CD14-positive monocyte (primary cell): ENCODE measurements around the gene LGALS3. TPM values are rescaled to one million over a fixed set of nuclear protein-coding genes. Genes with fewer than 3 reads are reported as not detected.

Experiments
- DNase-seq, 3 donors: peaks; one replicate each; pipeline ENCODE4 v3.0.0-alpha.2; 2011 to 2022
- H2AFZ ChIP-seq: 2 replicates; pipeline ENCODE4 v1.6.0; 2012; ENCODE audit warnings: mild to moderate bottlenecking, low read depth, low read length, inconsistent platforms; ENCODE audit not compliant: insufficient read depth, poor library complexity, severe bottlenecking
- H3K27ac ChIP-seq, 2 donors: 1 replicate in 1 of 2; 2 replicates in 1 of 2; pipeline ENCODE4 v1.5.1; 2012 to 2013; ENCODE audit warnings: low read length in 2 of 2, control low read depth in 1 of 2, inconsistent platforms in 1 of 2, low read depth in 1 of 2, mild to moderate bottlenecking in 1 of 2
- H3K27me3 ChIP-seq, 2 donors: one replicate each; pipeline versions ENCODE4 v1.6.0 to v1.6.1; 2011 to 2013; ENCODE audit warnings: low read length in 2 of 2; ENCODE audit not compliant: control insufficient read depth in 2 of 2, insufficient read depth in 2 of 2
- H3K36me3 ChIP-seq, 2 donors: replicated peaks in 1 of 2; 1 replicate in 1 of 2; 2 replicates in 1 of 2; pipeline versions ENCODE4 v1.5.1 to v1.6.1; 2012 to 2013; ENCODE audit warnings: low read length in 2 of 2, control low read depth in 1 of 2, inconsistent platforms in 1 of 2, mild to moderate bottlenecking in 1 of 2; ENCODE audit not compliant: insufficient read depth in 2 of 2, control insufficient read depth in 1 of 2
- H3K4me1 ChIP-seq, 2 donors: 1 replicate in 1 of 2; 2 replicates in 1 of 2; pipeline versions ENCODE4 v1.5.1 to v1.6.1; 2012 to 2013; ENCODE audit warnings: low read length in 2 of 2, control low read depth in 1 of 2, inconsistent platforms in 1 of 2, mild to moderate bottlenecking in 1 of 2, moderate library complexity in 1 of 2; ENCODE audit not compliant: insufficient read depth in 2 of 2, control insufficient read depth in 1 of 2
- H3K4me2 ChIP-seq: replicated peaks from 2 replicates; pipeline ENCODE3; 2012; ENCODE audit warnings: low read length, moderate library complexity, mild to moderate bottlenecking; ENCODE audit not compliant: poor library complexity, severe bottlenecking; ENCODE audit errors: extremely low read depth
- H3K4me3 ChIP-seq, 3 experiments: fragments of 200-600 bp in 1 of 3; sonication (generic) in 1 of 3; replicated peaks in 1 of 3; 1 replicate in 2 of 3; 2 replicates in 1 of 3; pipeline ENCODE4 v1.5.1; 2011 to 2013; ENCODE audit warnings: low read length in 3 of 3, mild to moderate bottlenecking in 3 of 3, control low read depth in 2 of 3, low read depth in 2 of 3, inconsistent platforms in 1 of 3, moderate library complexity in 1 of 3
- H3K79me2 ChIP-seq: 2 replicates; pipeline ENCODE4 v1.6.0; 2012; ENCODE audit warnings: mild to moderate bottlenecking, control low read depth, inconsistent platforms, low read length, moderate library complexity; ENCODE audit not compliant: insufficient read depth
- H3K9ac ChIP-seq: 2 replicates; pipeline ENCODE4 v1.6.0; 2017; ENCODE audit warnings: low read length, mild to moderate bottlenecking; ENCODE audit not compliant: insufficient read depth, poor library complexity, severe bottlenecking
- H3K9me3 ChIP-seq, 2 donors: replicated peaks in 1 of 2; 1 replicate in 1 of 2; 2 replicates in 1 of 2; pipeline versions ENCODE4 v1.5.1 to v1.6.1; 2012 to 2013; ENCODE audit warnings: low read length in 2 of 2, control low read depth in 1 of 2; ENCODE audit not compliant: control insufficient read depth in 1 of 2, insufficient read depth in 1 of 2
- H4K20me1 ChIP-seq: 2 replicates; pipeline ENCODE4 v1.6.0; 2012; ENCODE audit warnings: mild to moderate bottlenecking, low read length, control low read depth, moderate library complexity; ENCODE audit not compliant: insufficient read depth
- H3K27ac Mint-ChIP-seq, 7 donors: one replicate each; pipeline ENCODE4 v1.8.0; 2020; ENCODE audit warnings: mild to moderate bottlenecking in 7 of 7, mixed read lengths in 7 of 7, moderate library complexity in 6 of 7, inconsistent platforms in 2 of 7
- H3K27me3 Mint-ChIP-seq, 3 donors: one replicate each; pipeline ENCODE4 v1.8.0; 2021 to 2022; ENCODE audit warnings: low read depth in 3 of 3, mild to moderate bottlenecking in 3 of 3, mixed read lengths in 3 of 3, moderate library complexity in 3 of 3, inconsistent platforms in 1 of 3
- H3K36me3 Mint-ChIP-seq, 2 donors: one replicate each; pipeline ENCODE4 v1.8.0; 2020; ENCODE audit warnings: mixed read lengths in 2 of 2, inconsistent platforms in 1 of 2, mild to moderate bottlenecking in 1 of 2
- H3K4me1 Mint-ChIP-seq: one replicate; pipeline ENCODE4 v1.8.0; 2020; ENCODE audit warnings: mild to moderate bottlenecking, mixed read lengths
- H3K4me3 Mint-ChIP-seq, 2 donors: one replicate each; pipeline ENCODE4 v1.8.0; 2020; ENCODE audit warnings: mild to moderate bottlenecking in 2 of 2, mixed read lengths in 2 of 2, moderate library complexity in 1 of 2
- H3K9me3 Mint-ChIP-seq, 7 donors: one replicate each; pipeline ENCODE4 v1.8.0; 2020 to 2022; ENCODE audit warnings: mixed read lengths in 7 of 7, mild to moderate bottlenecking in 6 of 7, moderate library complexity in 6 of 7, inconsistent platforms in 2 of 7
- WGBS: methylation state at CpG from one replicate; pipeline ENCODE4 v1.1.5; 2013; ENCODE audit warnings: missing lambda C conversion rate; ENCODE audit not compliant: insufficient coverage; 5-methylcytosine and 5-hydroxymethylcytosine counted together
- intact Hi-C, 2 donors: fragments of 100-400 bp; cut with micrococcal nuclease; formaldehyde crosslinking; loops; one replicate each; pipeline versions ENCODE4 v1.15.0 to v1.15.1; 2023
- polyA plus RNA-seq, 3 donors: library from polyadenylated mRNA; depleted of rRNA in 1 of 3; unstranded in 2 of 3; stranded (reverse) in 1 of 3; fragments of 300-500 nt in 2 of 3; fragments of >200 nt in 1 of 3; fragmentation: Illumina TruSeq in 2 of 3; gene quantifications; 1 replicate in 2 of 3; 2 replicates in 1 of 3; pipeline ENCODE4 v1.2.3, GENCODE V29; 2012 to 2021
- TF ChIP-seq, protein P1 (sequence below): fragments of 200-600 bp; IDR thresholded peaks from one replicate; pipeline ENCODE4 v1.8.0; 2022; ENCODE audit warnings: antibody characterized with exemption, mild to moderate bottlenecking

LGALS3 gene
- polyA plus RNA-seq, 3 donors: 266 to 878 (median 788) TPM

DNA sequence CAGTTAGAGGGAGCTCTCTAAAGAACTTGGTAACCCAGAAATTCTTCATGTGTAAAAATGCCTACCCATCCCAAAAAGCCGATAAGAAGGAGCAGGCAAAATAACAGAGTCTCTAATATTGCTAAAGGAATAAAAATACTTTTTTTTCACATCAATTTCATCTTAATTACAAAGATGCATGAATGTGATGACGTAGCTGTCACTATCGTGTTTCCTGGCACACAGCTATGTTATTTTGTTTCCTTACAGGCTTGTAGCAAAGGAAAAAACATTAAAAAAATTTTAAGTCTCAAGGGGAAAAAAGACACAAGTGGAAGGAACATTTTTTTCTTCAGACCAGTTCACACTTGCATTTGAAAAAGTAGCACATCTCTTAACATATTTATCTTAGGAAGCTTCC lies 10.3 kb upstream of the LGALS3 start:
- DNase-seq: no peak
- intact Hi-C loops: loop anchor here in 1 of 2 donors (1.0 kb wide), 1 partner anchor 10 kb away; no protein-coding TSS in a partner anchor
- H4K20me1 ChIP-seq: no peaks in the 10 kb centered on the region
- no peaks in the 10 kb centered on the region for H3K27me3 ChIP-seq
- H3K4me3 ChIP-seq: peak overlapping the region in 1 of 3 experiments; percentile 31
- H3K4me1 Mint-ChIP-seq: peaks cover 79% of the 10 kb centered on the region
- H3K79me2 ChIP-seq: no peaks in the 10 kb centered on the region
- peak overlapping the region; percentile 94 to 98 for H3K27ac ChIP-seq
- H2AFZ ChIP-seq: peak overlapping the region; percentile 50
- H3K4me1 ChIP-seq: peaks cover 83 to 85% of the 10 kb centered on the region in 2 donors
- H3K36me3 Mint-ChIP-seq: peaks cover 0 to 8% of the 10 kb centered on the region in 2 donors
- H3K9me3 ChIP-seq: no peaks in the 10 kb centered on the region
- H3K4me3 Mint-ChIP-seq: no peak overlapping the region
- peak overlapping the region; percentile 40 for H3K4me2 ChIP-seq
- H3K36me3 ChIP-seq: no peaks in the 10 kb centered on the region
- H3K27me3 Mint-ChIP-seq: peaks cover 0 to 6% (median 2%) of the 10 kb centered on the region in 3 donors
- H3K9ac ChIP-seq: peak overlapping the region; percentile 68
- H3K27ac Mint-ChIP-seq: peak overlapping the region; percentile 95 to 99 (median 97)
- TF ChIP-seq, protein P1, sequence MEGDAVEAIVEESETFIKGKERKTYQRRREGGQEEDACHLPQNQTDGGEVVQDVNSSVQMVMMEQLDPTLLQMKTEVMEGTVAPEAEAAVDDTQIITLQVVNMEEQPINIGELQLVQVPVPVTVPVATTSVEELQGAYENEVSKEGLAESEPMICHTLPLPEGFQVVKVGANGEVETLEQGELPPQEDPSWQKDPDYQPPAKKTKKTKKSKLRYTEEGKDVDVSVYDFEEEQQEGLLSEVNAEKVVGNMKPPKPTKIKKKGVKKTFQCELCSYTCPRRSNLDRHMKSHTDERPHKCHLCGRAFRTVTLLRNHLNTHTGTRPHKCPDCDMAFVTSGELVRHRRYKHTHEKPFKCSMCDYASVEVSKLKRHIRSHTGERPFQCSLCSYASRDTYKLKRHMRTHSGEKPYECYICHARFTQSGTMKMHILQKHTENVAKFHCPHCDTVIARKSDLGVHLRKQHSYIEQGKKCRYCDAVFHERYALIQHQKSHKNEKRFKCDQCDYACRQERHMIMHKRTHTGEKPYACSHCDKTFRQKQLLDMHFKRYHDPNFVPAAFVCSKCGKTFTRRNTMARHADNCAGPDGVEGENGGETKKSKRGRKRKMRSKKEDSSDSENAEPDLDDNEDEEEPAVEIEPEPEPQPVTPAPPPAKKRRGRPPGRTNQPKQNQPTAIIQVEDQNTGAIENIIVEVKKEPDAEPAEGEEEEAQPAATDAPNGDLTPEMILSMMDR: no peak
- peaks cover 0 to 6% (median 2%) of the 10 kb centered on the region in 7 donors for H3K9me3 Mint-ChIP-seq
- no CpG with 5 or more reads among the region's 3 CpGs for WGBS

GRCh38 chr14:55120571-55121495 lies 8.2 kb upstream of the LGALS3 start:
- H3K9ac ChIP-seq: no peak overlapping the region
- no peaks in the 10 kb centered on the region for H3K9me3 ChIP-seq
- Mint-ChIP-seq H3K4me1 (peaks cover 94% of the 10 kb centered on the region), H3K4me3 (peak overlapping the region in 1 of 2 donors; percentile 50), H3K27me3 (peaks cover 0 to 6% (median 2%) of the 10 kb centered on the region in 3 donors), H3K9me3 (peaks cover 0 to 6% (median 1%) of the 10 kb centered on the region in 7 donors), H3K36me3 (peaks cover 2 to 8% of the 10 kb centered on the region in 2 donors), H3K27ac (peak overlapping the region; percentile 89 to 99 (median 92))
- H3K79me2 ChIP-seq: no peaks in the 10 kb centered on the region
- no peaks in the 10 kb centered on the region for H4K20me1 ChIP-seq
- WGBS: 5% methylated on average over 5 of the region's 13 CpGs
- H3K36me3 ChIP-seq: no peaks in the 10 kb centered on the region
- peak overlapping the region; percentile 17 for H3K4me2 ChIP-seq
- TF ChIP-seq, protein P1: no peak
- no peak overlapping the region for H2AFZ ChIP-seq
- peak overlapping the region in 1 of 3 experiments; percentile 35 for H3K4me3 ChIP-seq
- H3K4me1 ChIP-seq: peaks cover 99 to 100% of the 10 kb centered on the region in 2 donors
- H3K27ac ChIP-seq: peak overlapping the region; percentile 68 to 98
- peak; percentile 79 to 91 (median 85) for DNase-seq
- H3K27me3 ChIP-seq: no peaks in the 10 kb centered on the region
- intact Hi-C loops: no loop called here
